ENCODE results near the gene ZSCAN20. TPM values are rescaled to one million over a fixed set of nuclear protein-coding genes. Genes with fewer than 3 reads are reported as not detected.

The ZSCAN20 gene
- total RNA-seq, 1 experiment from 2014 or later = 3.9 TPM

DNA sequence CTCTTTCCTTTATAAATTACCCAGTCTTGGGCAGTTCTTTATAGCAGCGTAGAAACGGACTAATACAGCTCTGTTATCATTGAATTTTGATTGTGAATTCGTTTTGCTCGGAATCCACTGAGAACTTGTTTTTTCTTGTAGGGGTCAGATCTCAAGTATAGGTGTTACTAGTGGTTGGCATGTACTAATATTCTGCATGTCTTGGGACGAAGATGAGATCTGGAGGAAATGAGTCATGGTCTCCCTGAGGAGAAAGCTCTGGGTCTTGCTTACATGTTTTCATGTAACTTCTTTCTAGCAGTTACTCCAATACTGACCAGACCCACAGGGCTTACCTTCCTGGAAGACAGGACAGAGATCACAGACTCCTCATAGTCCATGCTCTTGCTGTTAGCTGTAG lies 30.3 kb downstream of the ZSCAN20 start:
- no peaks in the 10 kb centered on the region for H4K20me1 ChIP-seq (ENCODE audit: control insufficient read depth, insufficient read depth, insufficient read length)
- no peak overlapping the region for H3K27ac Mint-ChIP-seq
- no peaks in the 10 kb centered on the region for H3K4me1 ChIP-seq (ENCODE audit: insufficient read depth, low read length)
- H3K56ac ChIP-seq (ENCODE audit: insufficient read length, low read depth, low read length) = no peak overlapping the region
- H3K14ac ChIP-seq (ENCODE audit: insufficient read depth, low read length) = no peak overlapping the region
- no peaks in the 10 kb centered on the region; the same call in none of the 2 replicates for H3K27me3 Mint-ChIP-seq (ENCODE audit: low read depth)
- H2BK5ac ChIP-seq (ENCODE audit: insufficient read length, low read length) = no peak overlapping the region
- no peak overlapping the region for H2BK20ac ChIP-seq (ENCODE audit: low read depth, low read length, poor library complexity, severe bottlenecking)
- no peak for DNase-seq
- no peak overlapping the region for H3K27ac ChIP-seq (ENCODE audit: insufficient read length, low read depth, low read length)
- no peaks in the 10 kb centered on the region for H3K79me1 ChIP-seq (ENCODE audit: insufficient read depth, low read depth, low read length, poor library complexity, severe bottlenecking)
- H4K8ac ChIP-seq (replicated peaks; ENCODE audit: insufficient read length, low read depth, low read length) = no peak overlapping the region
- no peaks in the 10 kb centered on the region for H3K23me2 ChIP-seq (ENCODE audit: insufficient read length, low read depth, low read length, poor library complexity, severe bottlenecking)
- peaks cover 0 to 7% (median 5%) of the 10 kb centered on the region in 3 experiments; a peak in 2 of 7 replicates for H3K36me3 Mint-ChIP-seq (ENCODE audit: insufficient read depth in 1 of 3, low read depth in 3 of 3)
- H3K9me3 ChIP-seq (ENCODE audit: control insufficient read depth, low read depth, low read length) = no peaks in the 10 kb centered on the region
- H3K4me3 Mint-ChIP-seq = no peak overlapping the region
- TF ChIP-seq, protein P1, sequence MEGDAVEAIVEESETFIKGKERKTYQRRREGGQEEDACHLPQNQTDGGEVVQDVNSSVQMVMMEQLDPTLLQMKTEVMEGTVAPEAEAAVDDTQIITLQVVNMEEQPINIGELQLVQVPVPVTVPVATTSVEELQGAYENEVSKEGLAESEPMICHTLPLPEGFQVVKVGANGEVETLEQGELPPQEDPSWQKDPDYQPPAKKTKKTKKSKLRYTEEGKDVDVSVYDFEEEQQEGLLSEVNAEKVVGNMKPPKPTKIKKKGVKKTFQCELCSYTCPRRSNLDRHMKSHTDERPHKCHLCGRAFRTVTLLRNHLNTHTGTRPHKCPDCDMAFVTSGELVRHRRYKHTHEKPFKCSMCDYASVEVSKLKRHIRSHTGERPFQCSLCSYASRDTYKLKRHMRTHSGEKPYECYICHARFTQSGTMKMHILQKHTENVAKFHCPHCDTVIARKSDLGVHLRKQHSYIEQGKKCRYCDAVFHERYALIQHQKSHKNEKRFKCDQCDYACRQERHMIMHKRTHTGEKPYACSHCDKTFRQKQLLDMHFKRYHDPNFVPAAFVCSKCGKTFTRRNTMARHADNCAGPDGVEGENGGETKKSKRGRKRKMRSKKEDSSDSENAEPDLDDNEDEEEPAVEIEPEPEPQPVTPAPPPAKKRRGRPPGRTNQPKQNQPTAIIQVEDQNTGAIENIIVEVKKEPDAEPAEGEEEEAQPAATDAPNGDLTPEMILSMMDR (conservative IDR thresholded peaks at IDR 0.05) = no peak
- no peak overlapping the region for H2BK15ac ChIP-seq (ENCODE audit: low read depth, low read length)
- H3K4me1 Mint-ChIP-seq = peaks cover 10% of the 10 kb centered on the region in 2 experiments
- no peaks in the 10 kb centered on the region for H3K27me3 ChIP-seq (ENCODE audit: insufficient read depth, low read length)
- no peak overlapping the region for H2BK12ac ChIP-seq (ENCODE audit: insufficient read length, low read depth, low read length)
- H3K4ac ChIP-seq (ENCODE audit: low read depth, low read length) = no peak overlapping the region
- H2BK120ac ChIP-seq (ENCODE audit: low read depth, low read length, poor library complexity, severe bottlenecking) = no peak overlapping the region
- no peak overlapping the region for H2AFZ ChIP-seq (ENCODE audit: low read length)
- no peak overlapping the region for H3T11ph ChIP-seq (ENCODE audit: low read length)
- peaks cover 0 to 9% of the 10 kb centered on the region in 2 experiments; a peak in 3 of 5 replicates for H3K9me3 Mint-ChIP-seq
- WGBS (ENCODE audit: extremely low coverage, insufficient read length, low lambda C conversion rate) = no CpG with 5 or more reads among the region's 5 CpGs
- no peak overlapping the region for H3K18ac ChIP-seq (ENCODE audit: insufficient read length, low read depth, low read length)
- no peak overlapping the region for H2AK5ac ChIP-seq (ENCODE audit: insufficient read length, low read length)
- no peak overlapping the region for H3K4me2 ChIP-seq (ENCODE audit: insufficient read depth, insufficient read length, low read length)
- no peaks in the 10 kb centered on the region for H3K79me2 ChIP-seq (ENCODE audit: insufficient read depth, low read length)
- no peak overlapping the region for H3K9ac ChIP-seq (ENCODE audit: extremely low read depth, insufficient read length, low read length)
- H3K23ac ChIP-seq (ENCODE audit: insufficient read length, low read depth, low read length) = no peak overlapping the region
- no peak overlapping the region for H4K91ac ChIP-seq (ENCODE audit: insufficient read length, low read depth, low read length)
- no peak overlapping the region for H4K5ac ChIP-seq (ENCODE audit: insufficient read length, low read depth, low read length)
